WERI-Rb-1 (cell line): ENCODE data around the gene ST8SIA1.

Source experiments
- DNase-seq: peaks from one replicate; pipeline ENCODE4 v3.0.0-alpha.2; 2020
- H3K27ac ChIP-seq: fragments of 250-450 bp; sonication (Bioruptor Pico); 2 replicates; pipeline ENCODE4 v1.5.1; 2020; ENCODE audit warnings: mild to moderate bottlenecking, moderate library complexity
- H3K27me3 ChIP-seq: fragments of 250-450 bp; sonication (Bioruptor Pico); 2 replicates; pipeline ENCODE4 v1.5.1; 2021; ENCODE audit warnings: mild to moderate bottlenecking, low read depth, moderate library complexity; ENCODE audit not compliant: insufficient read depth, severe bottlenecking
- H3K36me3 ChIP-seq: fragments of 250-450 bp; sonication (Bioruptor Pico); 2 replicates; pipeline ENCODE4 v1.5.1; 2020; ENCODE audit warnings: mild to moderate bottlenecking, moderate library complexity
- H3K4me3 ChIP-seq: 2 replicates; pipeline ENCODE4 v1.5.1; 2011; ENCODE audit warnings: low read depth, mild to moderate bottlenecking, control low read depth, low read length
- H3K9me3 ChIP-seq: fragments of 250-450 bp; sonication (Bioruptor Pico); 2 replicates; pipeline ENCODE4 v1.5.1; 2021; ENCODE audit warnings: mild to moderate bottlenecking, moderate library complexity; ENCODE audit not compliant: severe bottlenecking
- TF ChIP-seq, protein P1 (sequence below): IDR thresholded peaks from 2 replicates; pipeline ENCODE4 v1.5.1; 2011; ENCODE audit warnings: low read depth, mild to moderate bottlenecking, control low read depth, inconsistent platforms, low read length

Gene ST8SIA1

GRCh38 chr12:22355011-22355580 lies 20.6 kb upstream of the ST8SIA1 start:
- Histone ChIP-seq H3K27ac (no peak overlapping the region), H3K27me3 (no peaks in the 10 kb centered on the region), H3K36me3 (no peaks in the 10 kb centered on the region), H3K9me3 (no peaks in the 10 kb centered on the region), H3K4me3 (no peak overlapping the region)
- TF ChIP-seq, protein P1, sequence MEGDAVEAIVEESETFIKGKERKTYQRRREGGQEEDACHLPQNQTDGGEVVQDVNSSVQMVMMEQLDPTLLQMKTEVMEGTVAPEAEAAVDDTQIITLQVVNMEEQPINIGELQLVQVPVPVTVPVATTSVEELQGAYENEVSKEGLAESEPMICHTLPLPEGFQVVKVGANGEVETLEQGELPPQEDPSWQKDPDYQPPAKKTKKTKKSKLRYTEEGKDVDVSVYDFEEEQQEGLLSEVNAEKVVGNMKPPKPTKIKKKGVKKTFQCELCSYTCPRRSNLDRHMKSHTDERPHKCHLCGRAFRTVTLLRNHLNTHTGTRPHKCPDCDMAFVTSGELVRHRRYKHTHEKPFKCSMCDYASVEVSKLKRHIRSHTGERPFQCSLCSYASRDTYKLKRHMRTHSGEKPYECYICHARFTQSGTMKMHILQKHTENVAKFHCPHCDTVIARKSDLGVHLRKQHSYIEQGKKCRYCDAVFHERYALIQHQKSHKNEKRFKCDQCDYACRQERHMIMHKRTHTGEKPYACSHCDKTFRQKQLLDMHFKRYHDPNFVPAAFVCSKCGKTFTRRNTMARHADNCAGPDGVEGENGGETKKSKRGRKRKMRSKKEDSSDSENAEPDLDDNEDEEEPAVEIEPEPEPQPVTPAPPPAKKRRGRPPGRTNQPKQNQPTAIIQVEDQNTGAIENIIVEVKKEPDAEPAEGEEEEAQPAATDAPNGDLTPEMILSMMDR: no peak
- DNase-seq: no peak

DNA sequence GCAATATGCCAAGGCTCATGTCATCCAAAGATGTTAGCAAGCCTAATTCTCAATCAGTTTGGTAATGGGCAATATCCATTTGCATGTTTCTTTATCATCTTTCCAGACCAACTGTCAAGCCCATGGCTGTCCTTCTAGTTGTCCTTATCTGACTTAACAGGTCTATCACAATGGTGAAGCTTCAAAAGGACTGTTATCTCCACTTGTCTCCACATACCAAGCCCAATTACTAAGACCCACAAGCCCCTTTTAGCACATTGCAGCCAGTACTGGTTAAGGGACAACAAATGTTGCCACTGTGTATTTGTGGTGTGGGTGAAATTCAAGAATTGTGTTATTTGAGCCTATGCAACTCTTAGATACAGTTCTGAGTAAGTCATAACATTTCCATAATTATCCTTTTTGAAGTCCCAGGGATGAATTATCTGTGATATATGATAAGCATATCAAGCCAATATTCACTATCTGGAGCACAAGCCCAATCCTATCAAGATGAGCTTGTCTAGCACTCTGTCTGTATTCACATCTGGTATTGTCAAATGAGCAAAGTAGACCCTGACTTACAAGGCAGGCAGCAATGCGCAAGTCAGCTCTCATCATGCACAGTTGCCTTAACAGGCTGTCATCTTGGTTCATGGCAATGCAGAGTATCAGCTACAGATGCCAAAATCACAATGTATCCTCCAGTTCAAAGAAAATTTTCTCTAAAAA lies 19.3 kb upstream of the ST8SIA1 start:
- Histone ChIP-seq H3K4me3 (no peak overlapping the region), H3K27me3 (no peaks in the 10 kb centered on the region), H3K27ac (no peak overlapping the region), H3K36me3 (no peaks in the 10 kb centered on the region), H3K9me3 (no peaks in the 10 kb centered on the region)
- TF ChIP-seq, protein P1: no peak
- no peak for DNase-seq

DNA sequence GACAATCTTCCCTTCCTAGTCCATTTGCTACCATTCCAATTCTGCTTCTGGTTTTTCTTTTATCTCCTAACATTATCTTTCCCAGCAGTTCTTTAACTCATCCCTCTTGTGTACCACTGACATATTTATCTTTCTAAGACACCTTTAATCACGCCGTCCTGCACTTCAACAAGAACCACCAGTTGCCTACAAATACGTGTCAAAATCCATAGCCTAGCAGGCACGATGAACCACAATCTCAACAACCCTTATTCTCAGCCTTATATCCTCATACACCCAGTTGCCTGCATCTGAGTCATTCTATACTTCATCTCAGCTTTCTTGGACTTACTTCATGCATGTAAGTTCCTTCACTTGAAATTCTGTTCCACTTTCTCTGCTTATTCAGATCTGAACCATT lies 16.4 kb upstream of the ST8SIA1 start:
- TF ChIP-seq, protein P1: no peak
- H3K27me3 ChIP-seq: no peaks in the 10 kb centered on the region
- no peaks in the 10 kb centered on the region for H3K9me3 ChIP-seq
- no peak overlapping the region for H3K27ac ChIP-seq
- no peaks in the 10 kb centered on the region for H3K36me3 ChIP-seq
- DNase-seq: no peak
- no peak overlapping the region for H3K4me3 ChIP-seq

- H3K4me3 ChIP-seq: no peak overlapping the region
- H3K27ac ChIP-seq: no peak overlapping the region
- TF ChIP-seq, protein P1: no peak
- no peak for DNase-seq
- H3K27me3 ChIP-seq: no peaks in the 10 kb centered on the region
- H3K9me3 ChIP-seq: no peaks in the 10 kb centered on the region
- H3K36me3 ChIP-seq: no peaks in the 10 kb centered on the region
These were observed 13.7 kb upstream of the ST8SIA1 start for GRCh38 chr12:22348208-22348607.

- Histone ChIP-seq H3K4me3 (peak overlapping the region; percentile 3; the same call in 1 of the 2 replicates), H3K9me3 (peaks cover 8% of the 10 kb centered on the region), H3K27ac (peak overlapping the region; percentile 73), H3K27me3 (no peaks in the 10 kb centered on the region), H3K36me3 (no peaks in the 10 kb centered on the region)
- TF ChIP-seq, protein P1: no peak
- DNase-seq: peak; percentile 55
These were observed 5.6 kb upstream of the ST8SIA1 start for GRCh38 chr12:22340143-22340542.
